ENCODE data around the gene ZNF613. TPM values are rescaled to one million over a fixed set of nuclear protein-coding genes. Genes with fewer than 3 reads are reported as not detected.
A peak's percentile ranks its signal among the peaks of the same experiment; 100 is the strongest.

The ZNF613 gene
- total RNA-seq, 1 experiment from 2014 or later = 2.2 TPM

DNA sequence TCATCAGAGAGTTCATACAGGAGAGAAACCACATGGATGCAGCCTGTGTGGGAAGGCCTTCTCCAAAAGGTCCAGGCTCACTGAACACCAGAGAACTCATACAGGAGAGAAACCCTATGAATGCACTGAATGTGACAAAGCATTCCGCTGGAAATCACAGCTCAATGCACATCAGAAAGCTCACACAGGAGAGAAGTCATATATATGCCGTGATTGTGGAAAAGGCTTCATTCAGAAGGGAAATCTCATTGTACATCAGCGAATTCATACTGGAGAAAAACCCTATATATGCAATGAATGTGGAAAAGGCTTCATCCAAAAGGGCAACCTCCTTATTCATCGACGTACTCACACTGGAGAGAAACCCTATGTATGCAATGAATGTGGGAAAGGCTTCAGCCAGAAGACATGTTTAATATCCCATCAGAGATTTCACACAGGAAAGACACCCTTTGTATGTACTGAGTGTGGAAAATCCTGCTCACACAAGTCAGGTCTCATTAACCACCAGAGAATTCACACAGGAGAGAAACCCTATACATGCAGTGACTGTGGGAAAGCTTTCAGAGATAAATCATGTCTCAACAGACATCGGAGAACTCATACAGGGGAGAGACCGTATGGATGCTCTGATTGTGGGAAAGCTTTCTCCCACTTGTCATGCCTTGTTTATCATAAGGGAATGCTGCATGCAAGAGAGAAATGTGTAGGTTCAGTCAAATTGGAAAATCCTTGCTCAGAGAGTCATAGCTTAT, 17.7 kb downstream of the ZNF613 start:
- no peak overlapping the region for H3K4me2 ChIP-seq (ENCODE audit: low read length)
- H3K9ac ChIP-seq (ENCODE audit: low read length) = no peak overlapping the region
- RAD21 ChIA-PET (ENCODE audit: low non-redundant PET in 1 of 2, low total read pairs in 2 of 2, uncharacterized antibody in 2 of 2, unreplicated experiment in 2 of 2) = no interaction called here
- peaks cover 6 to 19% of the 10 kb centered on the region in 2 experiments; a peak in 3 of 4 replicates for H3K36me3 ChIP-seq (ENCODE audit: control insufficient read depth in 1 of 2, insufficient read depth in 2 of 2, low read length in 2 of 2)
- intact Hi-C loops (cut with micrococcal nuclease) = no loop called here
- TF ChIP-seq ZNF274 (IDR thresholded peaks at IDR 0.05; ENCODE audit: low read depth, low read length) (peak; percentile 73), RAD21 (IDR thresholded peaks at IDR 0.05; ENCODE audit: low read depth) (no peak)
- BruUV-seq (replicated peaks) = no TSS peak
- H4K20me1 ChIP-seq (ENCODE audit: insufficient read depth) = no peaks in the 10 kb centered on the region
- H3K27me3 ChIP-seq (ENCODE audit: insufficient read depth, low read length) = no peaks in the 10 kb centered on the region
- no peak overlapping the region for H2AFZ ChIP-seq (ENCODE audit: low read depth, low read length, poor library complexity, severe bottlenecking)
- DNase-seq (ENCODE audit: low read depth, low spot score) (no peak), ATAC-seq (no peak)
- CTCF ChIA-PET = no interaction called here
- H3K79me2 ChIP-seq (ENCODE audit: insufficient read depth, low read length) = no peaks in the 10 kb centered on the region
- POLR2A ChIA-PET = no interaction called here
- H3K27ac ChIP-seq (ENCODE audit: low read depth, low read length) = no peak overlapping the region
- no peak overlapping the region for H3K4me3 ChIP-seq (replicated peaks in 1 of 2; ENCODE audit: low read depth in 1 of 2, low read length in 2 of 2)
- H3K9me2 ChIP-seq (ENCODE audit: insufficient read depth) = no peaks in the 10 kb centered on the region
- H3K4me1 ChIP-seq (ENCODE audit: control insufficient read depth in 1 of 2, insufficient read depth in 2 of 2, low read length in 2 of 2) = no peaks in the 10 kb centered on the region
- H3K9me3 ChIP-seq (ENCODE audit: control insufficient read depth in 1 of 2, insufficient read depth in 1 of 2, low read depth in 1 of 2, low read length in 2 of 2) = peaks cover 25 to 70% of the 10 kb centered on the region in 2 experiments; a peak in 3 of 4 replicates

DNA sequence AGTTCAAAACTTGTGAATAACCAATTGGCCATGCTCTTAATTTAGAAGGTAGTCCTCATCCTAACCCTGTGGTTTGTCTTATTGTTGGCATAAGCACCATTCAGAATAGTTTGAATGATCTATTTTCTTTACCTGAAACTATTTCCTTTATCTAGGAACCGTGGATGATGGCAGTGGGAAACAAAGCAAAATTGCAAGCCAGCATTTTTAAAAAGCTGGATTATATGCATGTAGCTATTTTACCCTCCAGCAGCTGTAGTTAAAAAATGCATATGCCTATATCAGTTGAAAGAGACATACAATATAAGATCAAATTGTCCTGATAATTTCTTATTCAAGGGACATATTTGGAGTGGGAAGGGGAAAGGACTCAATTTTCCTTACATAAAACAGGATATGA, 19.3 kb downstream of the ZNF613 start:
- POLR2A ChIA-PET = no interaction called here
- no TSS peak for BruUV-seq (replicated peaks)
- intact Hi-C loops (cut with micrococcal nuclease) = no loop called here
- TF ChIP-seq SRF (IDR thresholded peaks at IDR 0.05; ENCODE audit: low read depth) (no peak), ZFX (IDR thresholded peaks at IDR 0.05) (no peak), SIN3A (IDR thresholded peaks at IDR 0.05; ENCODE audit: low read depth) (no peak), CEBPB (IDR thresholded peaks at IDR 0.05; ENCODE audit: low read depth) (no peak), CBX3 (IDR thresholded peaks at IDR 0.05; ENCODE audit: low read depth) (no peak), EGR1 (IDR thresholded peaks at IDR 0.05; ENCODE audit: low read depth) (no peak), EZH2phosphoT487 (IDR thresholded peaks at IDR 0.05; ENCODE audit: borderline replicate concordance) (no peak), TCF7L2 (IDR thresholded peaks at IDR 0.05; ENCODE audit: borderline replicate concordance, extremely low read depth, insufficient read depth, insufficient read length) (no peak), SP1 (IDR thresholded peaks at IDR 0.05; ENCODE audit: low read depth) (no peak)
- TF ChIP-seq, protein P1, sequence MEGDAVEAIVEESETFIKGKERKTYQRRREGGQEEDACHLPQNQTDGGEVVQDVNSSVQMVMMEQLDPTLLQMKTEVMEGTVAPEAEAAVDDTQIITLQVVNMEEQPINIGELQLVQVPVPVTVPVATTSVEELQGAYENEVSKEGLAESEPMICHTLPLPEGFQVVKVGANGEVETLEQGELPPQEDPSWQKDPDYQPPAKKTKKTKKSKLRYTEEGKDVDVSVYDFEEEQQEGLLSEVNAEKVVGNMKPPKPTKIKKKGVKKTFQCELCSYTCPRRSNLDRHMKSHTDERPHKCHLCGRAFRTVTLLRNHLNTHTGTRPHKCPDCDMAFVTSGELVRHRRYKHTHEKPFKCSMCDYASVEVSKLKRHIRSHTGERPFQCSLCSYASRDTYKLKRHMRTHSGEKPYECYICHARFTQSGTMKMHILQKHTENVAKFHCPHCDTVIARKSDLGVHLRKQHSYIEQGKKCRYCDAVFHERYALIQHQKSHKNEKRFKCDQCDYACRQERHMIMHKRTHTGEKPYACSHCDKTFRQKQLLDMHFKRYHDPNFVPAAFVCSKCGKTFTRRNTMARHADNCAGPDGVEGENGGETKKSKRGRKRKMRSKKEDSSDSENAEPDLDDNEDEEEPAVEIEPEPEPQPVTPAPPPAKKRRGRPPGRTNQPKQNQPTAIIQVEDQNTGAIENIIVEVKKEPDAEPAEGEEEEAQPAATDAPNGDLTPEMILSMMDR (IDR thresholded peaks at IDR 0.05 in 2 of 3, conservative IDR thresholded peaks at IDR 0.05 in 1 of 3; ENCODE audit: borderline replicate concordance in 1 of 3, insufficient read depth in 1 of 3, low read depth in 2 of 3, low read length in 2 of 3) = no peak
- TF ChIP-seq, protein P2, sequence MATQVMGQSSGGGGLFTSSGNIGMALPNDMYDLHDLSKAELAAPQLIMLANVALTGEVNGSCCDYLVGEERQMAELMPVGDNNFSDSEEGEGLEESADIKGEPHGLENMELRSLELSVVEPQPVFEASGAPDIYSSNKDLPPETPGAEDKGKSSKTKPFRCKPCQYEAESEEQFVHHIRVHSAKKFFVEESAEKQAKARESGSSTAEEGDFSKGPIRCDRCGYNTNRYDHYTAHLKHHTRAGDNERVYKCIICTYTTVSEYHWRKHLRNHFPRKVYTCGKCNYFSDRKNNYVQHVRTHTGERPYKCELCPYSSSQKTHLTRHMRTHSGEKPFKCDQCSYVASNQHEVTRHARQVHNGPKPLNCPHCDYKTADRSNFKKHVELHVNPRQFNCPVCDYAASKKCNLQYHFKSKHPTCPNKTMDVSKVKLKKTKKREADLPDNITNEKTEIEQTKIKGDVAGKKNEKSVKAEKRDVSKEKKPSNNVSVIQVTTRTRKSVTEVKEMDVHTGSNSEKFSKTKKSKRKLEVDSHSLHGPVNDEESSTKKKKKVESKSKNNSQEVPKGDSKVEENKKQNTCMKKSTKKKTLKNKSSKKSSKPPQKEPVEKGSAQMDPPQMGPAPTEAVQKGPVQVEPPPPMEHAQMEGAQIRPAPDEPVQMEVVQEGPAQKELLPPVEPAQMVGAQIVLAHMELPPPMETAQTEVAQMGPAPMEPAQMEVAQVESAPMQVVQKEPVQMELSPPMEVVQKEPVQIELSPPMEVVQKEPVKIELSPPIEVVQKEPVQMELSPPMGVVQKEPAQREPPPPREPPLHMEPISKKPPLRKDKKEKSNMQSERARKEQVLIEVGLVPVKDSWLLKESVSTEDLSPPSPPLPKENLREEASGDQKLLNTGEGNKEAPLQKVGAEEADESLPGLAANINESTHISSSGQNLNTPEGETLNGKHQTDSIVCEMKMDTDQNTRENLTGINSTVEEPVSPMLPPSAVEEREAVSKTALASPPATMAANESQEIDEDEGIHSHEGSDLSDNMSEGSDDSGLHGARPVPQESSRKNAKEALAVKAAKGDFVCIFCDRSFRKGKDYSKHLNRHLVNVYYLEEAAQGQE (IDR thresholded peaks at IDR 0.05; ENCODE audit: low read depth) = no peak

More for the DNA sequence above, 19.3 kb downstream of the ZNF613 start:
- Histone ChIP-seq H3K4me3 (replicated peaks in 1 of 2; ENCODE audit: low read depth in 1 of 2, low read length in 2 of 2) (no peak overlapping the region), H4K20me1 (ENCODE audit: insufficient read depth) (no peaks in the 10 kb centered on the region), H3K9me2 (ENCODE audit: insufficient read depth) (no peaks in the 10 kb centered on the region), H3K4me2 (ENCODE audit: low read length) (no peak overlapping the region), H3K9ac (ENCODE audit: low read length) (no peak overlapping the region), H3K9me3 (ENCODE audit: control insufficient read depth in 1 of 2, insufficient read depth in 1 of 2, low read depth in 1 of 2, low read length in 2 of 2) (peaks cover 25 to 63% of the 10 kb centered on the region in 2 experiments; a peak in 3 of 4 replicates), H2AFZ (ENCODE audit: low read depth, low read length, poor library complexity, severe bottlenecking) (no peak overlapping the region), H3K36me3 (ENCODE audit: control insufficient read depth in 1 of 2, insufficient read depth in 2 of 2, low read length in 2 of 2) (peaks cover 2 to 19% of the 10 kb centered on the region in 2 experiments; a peak in 3 of 4 replicates), H3K4me1 (ENCODE audit: control insufficient read depth in 1 of 2, insufficient read depth in 2 of 2, low read length in 2 of 2) (no peaks in the 10 kb centered on the region), H3K27ac (ENCODE audit: low read depth, low read length) (no peak overlapping the region), H3K27me3 (ENCODE audit: insufficient read depth, low read length) (no peaks in the 10 kb centered on the region), H3K79me2 (ENCODE audit: insufficient read depth, low read length) (no peaks in the 10 kb centered on the region)
- RAD21 ChIA-PET (ENCODE audit: low non-redundant PET in 1 of 2, low total read pairs in 2 of 2, uncharacterized antibody in 2 of 2, unreplicated experiment in 2 of 2) = no interaction called here
- DNase-seq (ENCODE audit: low read depth, low spot score) (no peak), ATAC-seq (no peak)
- CTCF ChIA-PET = no interaction called here

Measured in HCT116 (cell line).